SW 1271 (cell line): ENCODE data around the gene C11orf42.
"Not testable (repeated sequence)": the region's sequence is repeated elsewhere in the genome, so short reads cannot be mapped to it uniquely, and the experiment has no call there.

Experiments
- DNase-seq, 2 experiments: peaks; one replicate each; lab custom pipeline; 2025; lab: John Stamatoyannopoulos, UW

C11orf42 gene

GRCh38 chr11:6223854-6224253 is 18.5 kb downstream of the C11orf42 start:
- DNase-seq, result no peak

- DNase-seq, result no peak
These were observed 19.1 kb downstream of the C11orf42 start for GRCh38 chr11:6224421-6224820.

- DNase-seq, result no peak
These were observed 19.7 kb downstream of the C11orf42 start for GRCh38 chr11:6225024-6225423.

GRCh38 chr11:6225896-6226295 is 20.5 kb downstream of the C11orf42 start:
- DNase-seq, result no peak

GRCh38 chr11:6228520-6228919 is 23.2 kb downstream of the C11orf42 start:
- no peak for DNase-seq

- no peak for DNase-seq
These were observed 24.6 kb downstream of the C11orf42 start for GRCh38 chr11:6229911-6230310.

GRCh38 chr11:6232899-6233298 is 27.5 kb downstream of the C11orf42 start:
- no peak for DNase-seq

GRCh38 chr11:6233984-6234386 is 28.6 kb downstream of the C11orf42 start:
- DNase-seq, result peak in 1 of 2 experiments; percentile 5

GRCh38 chr11:6234387-6235107 is 29.2 kb downstream of the C11orf42 start, which contains the start of gene FHIP1B:
Gene FHIP1B, minus strand, starts transcription at chr11:6234636. Its CDS starts 10,120 bp downstream, at chr11:6224516.
- peak; percentile 98 to 99 for DNase-seq

GRCh38 chr11:6237266-6237665 is 31.9 kb downstream of the C11orf42 start:
- DNase-seq, result no peak

GRCh38 chr11:6237761-6238302 is 32.5 kb downstream of the C11orf42 start:
- DNase-seq, result no peak

- DNase-seq, result no peak
These were observed 33.5 kb downstream of the C11orf42 start, which contains the start of gene CNGA4 for GRCh38 chr11:6238902-6239301. Gene CNGA4, plus strand, starts transcription at chr11:6239089. Its CDS starts 118 bp downstream, at chr11:6239207.

- no peak for DNase-seq
These were observed 34.8 kb downstream of the C11orf42 start for GRCh38 chr11:6240139-6240538.

GRCh38 chr11:6240781-6241180 is 35.4 kb downstream of the C11orf42 start:
- DNase-seq, result no peak

- DNase-seq, result no peak
These were observed 36.0 kb downstream of the C11orf42 start for GRCh38 chr11:6241316-6241715.

- DNase-seq, result no peak
These were observed 40.2 kb downstream of the C11orf42 start for GRCh38 chr11:6245536-6245935.

GRCh38 chr11:6248248-6248647 is 42.9 kb downstream of the C11orf42 start:
- DNase-seq, result no peak

GRCh38 chr11:6248897-6249296 is 43.5 kb downstream of the C11orf42 start:
- DNase-seq, result not testable (repeated sequence)

GRCh38 chr11:6249770-6250555 is 44.6 kb downstream of the C11orf42 start:
- DNase-seq, result peak; percentile 12 to 51

- peak in 1 of 2 experiments; percentile 57 for DNase-seq
These were observed 45.9 kb downstream of the C11orf42 start for GRCh38 chr11:6251120-6251733.

- no peak for DNase-seq
These were observed 46.7 kb downstream of the C11orf42 start for GRCh38 chr11:6251990-6252473.

- DNase-seq, result no peak
These were observed 47.8 kb downstream of the C11orf42 start for GRCh38 chr11:6253197-6253596.
